GM12872 (cell line): ENCODE data around the gene CTRB1.

Experiments used
- TF ChIP-seq, protein P1 (sequence below): IDR thresholded peaks from 3 replicates; pipeline ENCODE4 v1.5.1; 2011; ENCODE audit warnings: low read depth, mild to moderate bottlenecking, low read length, moderate library complexity; ENCODE audit not compliant: insufficient read depth

CTRB1 gene

DNA sequence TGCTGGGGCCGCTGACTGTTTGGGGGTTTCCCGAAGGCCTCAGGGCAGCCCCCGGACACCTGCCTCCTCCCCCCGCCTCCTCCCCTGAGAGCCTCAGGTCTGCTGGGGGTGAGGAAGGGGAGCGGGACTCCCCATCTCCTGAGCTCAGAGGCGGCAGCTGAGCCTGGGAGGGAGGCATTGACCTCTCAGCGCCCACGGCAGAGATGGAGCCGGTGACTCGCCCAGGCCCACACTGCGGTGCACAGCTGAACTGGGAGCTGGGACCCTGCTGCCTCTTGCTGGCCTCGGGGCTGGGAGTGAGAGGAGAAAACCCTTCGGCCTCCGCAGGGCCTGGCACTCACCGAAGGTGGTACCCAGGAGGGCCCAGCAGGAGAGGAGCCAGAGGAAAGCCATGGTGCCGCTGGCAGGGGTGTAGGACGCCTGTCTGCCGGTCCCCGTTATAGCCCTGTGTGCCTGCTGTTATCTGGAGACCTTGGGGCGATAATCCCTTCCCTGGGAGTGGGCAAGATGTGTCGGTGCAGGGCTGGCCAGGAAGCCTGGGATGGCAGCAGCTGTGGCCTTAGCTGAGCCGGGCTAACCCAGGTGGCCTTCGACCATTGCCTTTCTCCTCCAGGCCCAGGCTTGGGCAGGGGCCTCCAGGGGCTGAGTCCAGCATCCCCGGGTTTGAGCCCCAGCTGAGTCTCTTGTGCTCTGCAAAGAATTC lies 11.9 kb upstream of the CTRB1 start, which contains the start of gene CTRB2:
TSS of gene CTRB2 (minus strand) at position 413 of the 703 bp plus-strand sequence. CDS start at position 393, 20 bp downstream.
- TF ChIP-seq, protein P1, sequence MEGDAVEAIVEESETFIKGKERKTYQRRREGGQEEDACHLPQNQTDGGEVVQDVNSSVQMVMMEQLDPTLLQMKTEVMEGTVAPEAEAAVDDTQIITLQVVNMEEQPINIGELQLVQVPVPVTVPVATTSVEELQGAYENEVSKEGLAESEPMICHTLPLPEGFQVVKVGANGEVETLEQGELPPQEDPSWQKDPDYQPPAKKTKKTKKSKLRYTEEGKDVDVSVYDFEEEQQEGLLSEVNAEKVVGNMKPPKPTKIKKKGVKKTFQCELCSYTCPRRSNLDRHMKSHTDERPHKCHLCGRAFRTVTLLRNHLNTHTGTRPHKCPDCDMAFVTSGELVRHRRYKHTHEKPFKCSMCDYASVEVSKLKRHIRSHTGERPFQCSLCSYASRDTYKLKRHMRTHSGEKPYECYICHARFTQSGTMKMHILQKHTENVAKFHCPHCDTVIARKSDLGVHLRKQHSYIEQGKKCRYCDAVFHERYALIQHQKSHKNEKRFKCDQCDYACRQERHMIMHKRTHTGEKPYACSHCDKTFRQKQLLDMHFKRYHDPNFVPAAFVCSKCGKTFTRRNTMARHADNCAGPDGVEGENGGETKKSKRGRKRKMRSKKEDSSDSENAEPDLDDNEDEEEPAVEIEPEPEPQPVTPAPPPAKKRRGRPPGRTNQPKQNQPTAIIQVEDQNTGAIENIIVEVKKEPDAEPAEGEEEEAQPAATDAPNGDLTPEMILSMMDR = no peak

DNA sequence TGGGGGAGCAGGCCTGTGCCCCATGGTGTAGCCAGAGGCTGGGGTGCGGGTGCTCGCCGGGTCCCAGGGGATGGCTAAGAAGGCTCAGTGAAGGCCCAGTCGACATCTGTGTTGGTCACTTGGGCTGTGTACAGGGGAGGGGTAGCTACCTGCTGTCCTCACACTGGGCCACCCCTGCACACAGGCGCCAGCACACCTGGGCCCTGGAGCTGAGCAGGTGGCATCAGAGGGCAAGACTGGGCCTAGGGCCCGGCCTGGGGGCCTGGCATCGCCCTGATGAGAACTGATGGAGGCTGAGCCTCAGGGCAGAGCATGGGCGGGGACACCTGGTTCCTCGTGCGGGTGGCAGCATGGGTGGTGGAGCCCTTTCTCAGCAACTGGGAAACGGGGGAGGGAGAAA lies 11.0 kb upstream of the CTRB1 start:
- TF ChIP-seq, protein P1 = no peak

DNA sequence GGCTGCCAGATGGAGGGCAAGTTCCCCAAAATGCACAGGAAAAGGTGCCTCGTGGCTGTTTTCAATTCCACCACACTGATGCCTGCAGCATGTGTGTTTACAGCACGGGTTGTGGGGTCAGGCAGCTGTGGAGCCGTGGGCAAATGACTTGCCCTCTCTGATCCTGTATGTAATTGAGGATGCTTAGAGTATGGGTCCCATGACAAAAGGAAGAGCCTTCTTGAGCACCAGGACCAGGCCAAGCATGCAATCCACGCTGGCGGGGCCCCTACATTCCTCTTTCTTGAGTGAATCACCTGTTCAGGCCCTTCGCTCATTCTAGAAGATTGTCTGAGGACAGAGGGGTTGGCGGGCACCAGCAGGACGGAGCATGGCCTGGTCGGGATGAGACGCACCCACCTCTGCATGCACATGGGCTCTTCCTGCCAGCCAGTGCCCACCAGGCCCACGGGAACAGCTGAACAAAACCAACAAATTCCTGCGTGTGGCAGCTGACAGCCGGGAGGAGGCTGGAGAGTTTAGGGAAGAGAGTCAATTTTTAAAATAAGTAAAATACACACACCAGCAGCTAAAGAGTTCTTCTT lies 10.5 kb upstream of the CTRB1 start:
- TF ChIP-seq, protein P1 = no peak

DNA sequence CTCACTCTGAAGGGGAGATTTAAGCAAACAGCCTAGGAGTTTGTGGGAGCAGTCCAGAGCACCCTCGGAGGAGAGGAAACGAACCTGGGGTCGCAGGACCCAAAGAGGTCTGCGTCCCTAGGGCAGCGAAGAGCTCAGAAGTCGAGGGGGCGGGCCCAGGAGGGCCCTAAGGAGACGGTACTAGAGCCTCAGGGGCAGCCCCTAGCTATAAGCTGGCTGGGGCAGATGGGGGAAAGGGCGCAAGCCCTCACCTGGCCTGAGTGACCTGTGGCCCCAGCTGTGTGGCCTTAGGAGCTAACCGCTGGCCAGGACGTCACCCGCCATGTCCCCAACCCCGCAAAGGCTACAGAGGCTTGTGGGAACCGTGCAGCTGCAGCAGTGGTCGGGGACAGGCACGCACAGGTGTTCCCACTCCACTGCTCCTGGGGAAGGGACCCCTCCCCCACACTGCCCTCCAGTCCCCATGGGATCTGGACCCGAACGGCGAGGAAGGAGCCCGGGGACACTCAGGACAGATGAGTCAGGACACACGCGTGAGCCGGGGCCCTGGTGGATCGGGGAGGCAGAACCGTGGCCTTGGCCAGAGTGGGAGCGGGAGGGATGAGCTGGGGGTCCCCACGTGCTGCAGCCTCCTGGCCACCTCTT lies 9.8 kb upstream of the CTRB1 start:
- TF ChIP-seq, protein P1 = no peak

DNA sequence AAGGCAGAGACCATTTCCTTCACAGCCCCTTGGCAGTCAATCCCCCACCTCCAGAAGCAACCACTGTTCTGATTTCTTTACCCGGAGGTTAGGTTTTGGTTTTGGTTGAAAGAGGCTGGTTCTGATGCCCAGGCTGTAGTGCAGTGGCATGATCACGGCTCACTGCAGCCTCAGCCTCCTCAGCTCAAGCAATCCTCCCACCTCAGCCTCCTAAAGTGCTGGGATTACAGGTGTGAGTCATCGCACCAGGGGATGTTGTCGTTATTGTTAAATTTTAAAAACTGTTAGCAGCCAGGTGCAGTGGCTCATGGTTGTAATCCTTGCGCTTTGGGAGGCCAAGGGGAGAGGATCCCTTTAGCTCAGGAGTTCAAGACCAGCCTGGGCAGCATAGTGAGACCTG lies 8.8 kb upstream of the CTRB1 start:
- TF ChIP-seq, protein P1 = no peak

DNA sequence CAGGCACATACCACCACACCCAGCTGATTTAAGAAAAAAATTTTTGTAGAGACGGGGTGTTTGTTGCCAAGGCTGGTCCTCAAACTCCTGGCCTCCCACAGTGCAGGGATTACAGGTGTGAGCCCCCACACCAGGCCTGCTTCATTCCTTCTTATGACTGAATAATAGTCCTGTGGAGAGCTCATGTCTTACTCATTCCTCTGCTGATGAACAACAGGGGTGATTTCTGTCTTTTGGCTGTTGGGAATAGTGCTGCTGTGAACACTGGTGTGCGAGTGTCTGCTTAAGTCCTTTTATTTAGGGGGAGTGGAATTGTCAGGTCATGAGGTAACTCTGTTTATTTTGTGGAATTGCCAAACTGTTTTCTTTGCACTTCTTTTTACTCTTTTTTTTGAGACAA lies 2.7 kb upstream of the CTRB1 start:
- TF ChIP-seq, protein P1 = no peak

DNA sequence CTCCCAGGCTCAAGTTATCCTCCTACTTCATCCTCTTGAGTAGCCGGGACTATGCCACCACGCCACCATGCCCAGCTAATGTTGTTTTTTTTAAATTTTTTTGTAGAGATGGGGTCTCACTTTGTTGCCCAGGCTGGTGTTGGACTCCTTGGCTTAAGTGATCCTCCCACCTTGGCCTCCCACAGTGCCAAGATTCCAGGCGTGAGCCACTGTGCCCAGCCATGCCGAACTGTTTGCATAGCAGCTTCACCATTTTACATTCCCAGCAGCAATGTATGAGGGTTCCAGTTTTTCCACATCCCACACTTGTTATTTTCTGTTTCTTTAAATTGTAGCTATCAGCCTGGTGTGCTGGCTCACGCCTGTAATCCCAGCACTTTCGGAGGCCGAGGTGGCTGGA lies 2.2 kb upstream of the CTRB1 start:
- TF ChIP-seq, protein P1 = no peak
